GM12878 (cell line): Measurements from ENCODE around the gene GK. TPM values are rescaled to one million over a fixed set of nuclear protein-coding genes. Genes with fewer than 3 reads are reported as not detected.
"Not testable (repeated sequence)": the region's sequence is repeated elsewhere in the genome, so short reads cannot be mapped to it uniquely, and the experiment has no call there.

Experiments used
- ATAC-seq: fragments of 200-7000 bp; cut with Tn5 transposase; 3 replicates; pipeline ENCODE4 v1.9.1; 2020; ENCODE audit warnings: mild to moderate bottlenecking, moderate library complexity
- BruUV-seq: library from RNA; stranded (reverse); fragments of 400-500 nt; replicated peaks from 2 replicates; lab custom pipeline; 2021; lab: Mats Ljungman, UMichigan
- CTCF ChIA-PET: fragments of 300-600 bp; sonication (Branson Sonifier 250); formaldehyde crosslinking; extraction: SDS; loops from one replicate; lab custom pipeline; 2021; ENCODE audit warnings: inconsistent platforms; lab: Yijun Ruan, JAX
- POLR2A ChIA-PET: fragments of 350-600 bp; formaldehyde crosslinking; extraction: SDS; loops from one replicate; lab custom pipeline; 2021; ENCODE audit warnings: inconsistent platforms; lab: Charles Lee
- RAD21 ChIA-PET: fragments of 300-600 bp; sonication (Branson Sonifier 250); formaldehyde crosslinking; loops from one replicate; lab custom pipeline; 2023; ENCODE audit warnings: antibody characterized with exemption; ENCODE audit not compliant: unreplicated experiment; lab: Charles Lee
- SMC1A ChIA-PET: fragments of 300-600 bp; sonication (Branson Sonifier 250); formaldehyde crosslinking; loops from one replicate; lab custom pipeline; 2023; ENCODE audit not compliant: unreplicated experiment, uncharacterized antibody; lab: Charles Lee
- DNase-seq: peaks from one replicate; pipeline ENCODE4 v3.0.0-alpha.2; 2011; ENCODE audit warnings: low read depth, low spot score
- FAIRE-seq: peaks from 3 replicates; lab custom pipeline; 2011; peaks lifted over from hg19 to GRCh38; lab: Jason Lieb, UNC
- H2AFZ ChIP-seq: 2 replicates; pipeline ENCODE4 v1.6.0; 2011; ENCODE audit warnings: low read depth, low read length, control low read depth; ENCODE audit not compliant: control insufficient read depth
- H3K27ac ChIP-seq: 2 replicates; pipeline ENCODE4 v1.5.1; 2011; ENCODE audit warnings: control low read depth; ENCODE audit not compliant: control insufficient read depth, insufficient read depth
- H3K27me3 ChIP-seq, 2 experiments: replicated peaks in 1 of 2; 2 replicates each; pipeline versions ENCODE4 v1.6.0 to v1.6.1; 2011; ENCODE audit warnings: low read length in 1 of 2; ENCODE audit not compliant: control insufficient read depth in 2 of 2, insufficient read depth in 2 of 2
- H3K36me3 ChIP-seq, 2 experiments: 2 replicates each; pipeline ENCODE4 v1.5.1; 2011; ENCODE audit warnings: low read length in 1 of 2; ENCODE audit not compliant: control insufficient read depth in 2 of 2, insufficient read depth in 2 of 2
- H3K4me1 ChIP-seq: 2 replicates; pipeline ENCODE4 v1.6.1; 2011; ENCODE audit warnings: mild to moderate bottlenecking, low read length, moderate library complexity, mixed read lengths; ENCODE audit not compliant: control insufficient read depth, insufficient read depth
- H3K4me2 ChIP-seq: 2 replicates; pipeline ENCODE4 v1.6.0; 2011; ENCODE audit warnings: control low read depth; ENCODE audit not compliant: control insufficient read depth, insufficient read depth
- H3K4me3 ChIP-seq: fragments of 200-600 bp; sonication (generic); 2 replicates; pipeline ENCODE4 v1.5.1; 2016
- H3K79me2 ChIP-seq: 2 replicates; pipeline ENCODE4 v1.6.0; 2011; ENCODE audit warnings: low read length; ENCODE audit not compliant: control insufficient read depth, insufficient read depth
- H3K9ac ChIP-seq: 2 replicates; pipeline ENCODE4 v1.8.0; 2011; ENCODE audit warnings: low read length, control low read depth, mixed read lengths; ENCODE audit not compliant: control insufficient read depth, insufficient read depth
- H3K9me3 ChIP-seq: replicated peaks from 3 replicates; pipeline ENCODE4 v1.5.1; 2011; ENCODE audit warnings: mild to moderate bottlenecking, low read length; ENCODE audit not compliant: control insufficient read depth, insufficient read depth
- H4K20me1 ChIP-seq: 2 replicates; pipeline ENCODE4 v1.6.0; 2011; ENCODE audit not compliant: control insufficient read depth, insufficient read depth
- BHLHE40 ChIP-seq, 2 experiments: fragments of 450-650 bp in 1 of 2; IDR thresholded peaks; 2 replicates each; pipeline ENCODE4 v1.6.1; 2011 to 2017; ENCODE audit warnings: low read depth in 2 of 2, borderline replicate concordance in 1 of 2, improper control_type of control experiment in 1 of 2, low read length in 1 of 2, mild to moderate bottlenecking in 1 of 2
- CEBPZ ChIP-seq: fragments of 150-350 bp; IDR thresholded peaks from 2 replicates; pipeline ENCODE4 v1.6.1; 2016; ENCODE audit warnings: low read depth, low read length
- CTCF ChIP-seq, 3 experiments: IDR thresholded peaks in 2 of 3; conservative IDR thresholded peaks in 1 of 3; 2 replicates each; pipeline ENCODE4 v1.5.1; 2011; ENCODE audit warnings: low read depth in 3 of 3, low read length in 3 of 3, mild to moderate bottlenecking in 3 of 3, control low read depth in 2 of 3, moderate library complexity in 2 of 3, inconsistent platforms in 1 of 3, mixed read lengths in 1 of 3; ENCODE audit not compliant: control insufficient read depth in 2 of 3, insufficient read depth in 1 of 3; ENCODE audit errors: extremely low read depth in 1 of 3
- NFXL1 ChIP-seq: fragments of 450-650 bp; IDR thresholded peaks from 2 replicates; pipeline ENCODE4 v1.6.1; 2017; ENCODE audit warnings: antibody characterized with exemption, mild to moderate bottlenecking, borderline replicate concordance
- NR2F1 ChIP-seq: fragments of 450-650 bp; conservative IDR thresholded peaks from 2 replicates; pipeline ENCODE4 v1.6.1; 2017; ENCODE audit warnings: mild to moderate bottlenecking
- RAD21 ChIP-seq: IDR thresholded peaks from 2 replicates; pipeline ENCODE4 v1.6.1; 2011; ENCODE audit warnings: mild to moderate bottlenecking, low read depth, low read length, moderate library complexity; ENCODE audit not compliant: insufficient read depth
- SMAD1 ChIP-seq: fragments of 450-650 bp; IDR thresholded peaks from 2 replicates; pipeline ENCODE4 v1.6.1; 2018; ENCODE audit warnings: mild to moderate bottlenecking, low read depth; ENCODE audit not compliant: partially characterized antibody
- WGBS: methylation state at CpG from one replicate; pipeline ENCODE4 v1.1.6; 2016; ENCODE audit warnings: low lambda C conversion rate; ENCODE audit not compliant: insufficient replicate concordance, insufficient coverage; ENCODE audit errors: missing lambda C conversion rate; 5-methylcytosine and 5-hydroxymethylcytosine counted together
- in situ Hi-C: fragments of 300-500 bp; cut with MboI; formaldehyde crosslinking; loops from 9 replicates; pipeline ENCODE4 v1.14.3; 2018; ENCODE audit warnings: mixed read lengths
- intact Hi-C: fragments of 100-400 bp; cut with micrococcal nuclease; formaldehyde crosslinking; loops from one replicate; pipeline ENCODE4 v1.14.2; 2022; ENCODE audit not compliant: unreplicated experiment
- polyA plus RNA-seq, 11 experiments: library from polyadenylated mRNA; depleted of rRNA in 4 of 11; unstranded in 6 of 11; stranded (reverse) in 5 of 11; fragments of >200 nt; fragmentation: Nextera tagmentation in 4 of 11; fragmentation: Illumina TruSeq in 1 of 11; extraction: Ambion mirVana in 4 of 11; extraction: Trizol in 1 of 11; gene quantifications; 1 replicate in 1 of 11; 2 replicates in 10 of 11; pipeline versions ENCODE4 v1.2.1 to v1.2.3, GENCODE V29; 2011 to 2016; ENCODE audit warnings: inconsistent platforms in 2 of 11, missing spikeins in 2 of 11, low read depth in 1 of 11
- total RNA-seq, 4 experiments: library from RNA; depleted of rRNA in 3 of 4; stranded (reverse); fragments of >200 nt in 3 of 4; fragmentation: Illumina TruSeq in 1 of 4; extraction: Trizol in 1 of 4; gene quantifications; 2 replicates each; pipeline versions ENCODE4 v1.2.1 to v1.2.3, GENCODE V29; 2013 to 2021

The GK gene
- total and polyA plus RNA-seq, 10 of the 15 experiments (the other 5 are each of a cell fraction or from before 2014, with no cell fraction given), result 6.3 to 22.3 (median 11.1) TPM

GRCh38 chrX:30637874-30638815, 15.1 kb upstream of the GK start:
- WGBS, result 46% methylated on average over 8 of the region's 8 CpGs
- DNase-seq (no peak), FAIRE-seq (no peak), ATAC-seq (no peak)
- Histone ChIP-seq H3K9ac (no peak overlapping the region), H3K4me3 (no peak overlapping the region), H3K4me1 (no peaks in the 10 kb centered on the region), H4K20me1 (no peaks in the 10 kb centered on the region), H3K4me2 (no peak overlapping the region), H3K79me2 (no peaks in the 10 kb centered on the region), H3K27me3 (no peaks in the 10 kb centered on the region), H3K36me3 (no peaks in the 10 kb centered on the region), H2AFZ (no peak overlapping the region), H3K27ac (no peak overlapping the region), H3K9me3 (no peaks in the 10 kb centered on the region; the same call in 2 of the 3 replicates)
- ChIA-PET RAD21 (interaction anchor here (1.7 kb wide), 1 partner anchor 12 kb away, joined by 5 read pairs; no protein-coding TSS in a partner anchor), POLR2A (no interaction called here), SMC1A (interaction anchor here (1.1 kb wide), 1 partner anchor 17 kb away, joined by 3 read pairs; no protein-coding TSS in a partner anchor), CTCF (interaction anchor here (1.1 to 1.5 kb wide), 4 partner anchors 12 to 98 kb away, joined by 3 to 4 read pairs (median 4); no protein-coding TSS in a partner anchor)
- TF ChIP-seq RAD21 (no peak), CEBPZ (no peak), NFXL1 (no peak), CTCF (IDR thresholded peaks at IDR 0.05 in 2 of 3, conservative IDR thresholded peaks at IDR 0.05 in 1 of 3; ENCODE audit: control insufficient read depth in 2 of 3, extremely low read depth in 1 of 3, insufficient read depth in 1 of 3, low read depth in 3 of 3, low read length in 3 of 3) (no peak), SMAD1 (no peak), NR2F1 (peak; percentile 54), BHLHE40 (IDR thresholded peaks at IDR 0.05; ENCODE audit: borderline replicate concordance in 1 of 2, low read depth in 2 of 2, low read length in 1 of 2) (peak in 1 of 2 experiments; percentile 56; a peak in 2 of 4 replicates)
- no TSS peak for BruUV-seq
- intact Hi-C loops, result loop anchor here (5.0 kb wide), 2 partner anchors 74 to 249 kb away; partner anchors contain the start of gene TAB3
- in situ Hi-C loops, result no loop called here

DNA sequence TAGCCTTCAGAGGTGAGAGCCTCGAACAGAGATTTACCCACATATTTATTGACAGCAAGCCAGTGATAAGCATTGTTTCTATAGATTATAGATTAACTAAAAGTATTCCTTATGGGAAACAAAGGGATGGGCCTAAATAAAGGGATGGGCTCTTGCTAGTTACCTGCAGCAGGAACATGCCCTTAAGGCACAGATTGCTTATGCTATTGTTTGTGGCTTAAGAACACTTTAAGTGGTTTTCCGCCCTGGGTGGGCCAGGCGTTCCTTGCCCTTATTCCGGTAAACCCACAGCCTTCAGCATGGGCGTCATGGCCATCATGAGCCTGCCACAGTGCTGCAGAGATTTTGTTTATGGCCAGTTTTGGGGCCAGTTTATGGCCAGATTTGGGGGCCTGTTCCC, 13.5 kb upstream of the GK start:
- H4K20me1 ChIP-seq, H2AFZ ChIP-seq, H3K9ac ChIP-seq, H3K4me1 ChIP-seq, H3K4me2 ChIP-seq, H3K79me2 ChIP-seq, H3K36me3 ChIP-seq, BruUV-seq, POLR2A ChIA-PET, FAIRE-seq, H3K27ac ChIP-seq, DNase-seq, ATAC-seq, H3K4me3 ChIP-seq, CTCF ChIA-PET, SMC1A ChIA-PET, H3K27me3 ChIP-seq, H3K9me3 ChIP-seq, in situ Hi-C loops: not testable (repeated sequence)
- intact Hi-C loops, result loop anchor here (5.0 kb wide), 2 partner anchors 73 to 248 kb away; partner anchors contain the start of gene TAB3
- WGBS, result 68% methylated on average over 5 of the region's 5 CpGs
- RAD21 ChIA-PET, result interaction anchor here (1.7 kb wide), 1 partner anchor 10 kb away, joined by 5 read pairs; no protein-coding TSS in a partner anchor
